Body of pancreas (tissue), 4 donors: ENCODE data around the gene MS4A6E. TPM values are rescaled to one million over a fixed set of nuclear protein-coding genes. Genes with fewer than 3 reads are reported as not detected.

ENCODE experiments used
- ATAC-seq: fragments of 150-250 bp; one replicate; pipeline ENCODE4 v1.9.1; 2016
- DNase-seq, 4 donors: peaks; one replicate each; pipeline ENCODE4 v3.0.0-alpha.2; 2019
- H3K27ac ChIP-seq, 4 donors: fragments of 200-600 bp; sonication (generic); 1 replicate in 3 of 4; 2 replicates in 1 of 4; pipeline versions ENCODE4 v1.5.1 to v1.6.1; 2016 to 2019; ENCODE audit warnings: mild to moderate bottlenecking in 1 of 4, mixed read lengths in 1 of 4, moderate library complexity in 1 of 4
- H3K27me3 ChIP-seq, 2 donors: fragments of 200-600 bp; sonication (generic); one replicate each; pipeline ENCODE4 v1.6.0; 2016; ENCODE audit warnings: mild to moderate bottlenecking in 1 of 2
- H3K36me3 ChIP-seq, 2 donors: fragments of 200-600 bp; sonication (generic); replicated peaks in 1 of 2; 2 replicates each; pipeline ENCODE4 v1.5.1; 2016; ENCODE audit warnings: low read depth in 2 of 2; ENCODE audit not compliant: insufficient read depth in 1 of 2
- H3K4me1 ChIP-seq: fragments of 200-600 bp; sonication (generic); one replicate; pipeline ENCODE4 v1.6.0; 2016
- H3K4me3 ChIP-seq, 2 donors: fragments of 200-600 bp; sonication (generic); 1 replicate in 1 of 2; 2 replicates in 1 of 2; pipeline ENCODE4 v1.5.1; 2016 to 2019
- H3K9me3 ChIP-seq, 3 donors: fragments of 200-600 bp; sonication (generic); 1 replicate in 2 of 3; 2 replicates in 1 of 3; pipeline ENCODE4 v1.5.1; 2016
- CTCF ChIP-seq, 7 experiments: fragments of 450-650 bp in 4 of 7; fragments of 200-600 bp in 3 of 7; sonication (generic) in 3 of 7; IDR thresholded peaks; one replicate each; pipeline ENCODE4 v1.5.1; 2016 to 2019; ENCODE audit warnings: antibody characterized with exemption in 7 of 7
- POLR2A ChIP-seq, 3 donors: fragments of 450-650 bp; IDR thresholded peaks; one replicate each; pipeline ENCODE4 v1.6.1; 2016; ENCODE audit warnings: antibody characterized with exemption in 3 of 3, mild to moderate bottlenecking in 2 of 3
- WGBS, 2 donors: methylation state at CpG; one replicate each; pipeline ENCODE4 v1.1.5; 2017; 5-methylcytosine and 5-hydroxymethylcytosine counted together
- intact Hi-C: fragments of 100-400 bp; cut with DNase I; formaldehyde crosslinking; loops from one replicate; pipeline ENCODE4 v1.15.1; 2023
- total RNA-seq, 2 donors: library from RNA; depleted of rRNA; stranded (reverse); fragments of >200 nt; gene quantifications; one replicate each; pipeline ENCODE4 v1.1.0, GENCODE V29; 2016

The MS4A6E gene
- total RNA-seq, 2 donors from 2014 or later, result not detected

DNA sequence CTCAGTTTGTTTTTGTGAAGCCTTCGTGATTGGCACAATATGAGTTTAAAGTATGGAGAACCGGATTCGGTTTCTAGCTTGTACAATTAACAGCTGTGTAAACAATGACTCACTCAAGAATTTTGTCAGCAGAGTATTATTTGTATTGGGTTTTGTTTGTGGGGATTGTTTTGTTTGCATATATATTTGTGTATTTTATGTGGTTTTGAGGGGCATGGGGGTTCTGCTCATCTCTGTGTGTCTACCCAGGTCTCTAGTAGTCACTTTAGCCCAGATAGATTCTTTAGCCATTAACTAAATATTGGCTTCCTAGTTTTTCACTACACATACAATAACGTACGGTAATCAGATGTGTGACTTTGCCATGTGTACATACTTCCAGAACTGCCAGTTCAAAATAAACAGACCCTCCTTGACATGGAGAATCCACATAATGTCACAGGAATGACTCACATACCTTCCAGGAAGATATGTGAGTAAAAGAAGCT lies 43.8 kb downstream of the MS4A6E start:
- ATAC-seq, result peak; percentile 97
- no peaks in the 10 kb centered on the region for H3K9me3 ChIP-seq
- intact Hi-C loops, result no loop called here
- H3K4me1 ChIP-seq, result peaks cover 24% of the 10 kb centered on the region
- no peaks in the 10 kb centered on the region for H3K27me3 ChIP-seq
- TF ChIP-seq POLR2A (IDR thresholded peaks at IDR 0.05), result no peak
- TF ChIP-seq CTCF (IDR thresholded peaks at IDR 0.05), result no peak
- WGBS, 2 donors, result 13 to 21% methylated on average over 5 of the region's 5 CpGs
- H3K4me3 ChIP-seq, result no peak overlapping the region
- DNase-seq, result peak in 1 of 4 donors; percentile 34
- peak overlapping the region; percentile 53 to 84 (median 68) for H3K27ac ChIP-seq
- no peaks in the 10 kb centered on the region for H3K36me3 ChIP-seq

DNA sequence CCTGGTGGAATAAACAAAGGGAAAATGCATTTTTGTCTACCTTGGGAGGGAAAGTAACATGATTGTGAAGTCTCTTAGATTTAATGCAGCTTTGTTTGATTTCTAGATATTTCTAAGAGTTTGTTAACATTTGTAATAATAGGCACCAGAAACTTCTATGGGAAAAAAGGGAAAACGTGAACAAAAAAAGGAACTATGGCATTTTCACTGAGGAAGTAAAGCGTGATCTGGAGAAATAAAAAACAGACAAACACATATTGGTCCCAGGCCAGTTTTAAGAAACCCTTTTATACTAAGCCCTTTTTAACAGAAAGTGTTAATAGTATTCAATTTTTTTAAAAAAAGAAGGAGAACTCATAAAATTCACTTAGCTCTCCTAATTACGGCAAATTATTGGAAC lies 44.3 kb downstream of the MS4A6E start:
- 67 to 82% methylated on average over 3 of the region's 3 CpGs for WGBS, 2 donors

GRCh38 chr11:60371854-60372253 lies 44.8 kb downstream of the MS4A6E start:
- Histone ChIP-seq H3K9me3 (no peaks in the 10 kb centered on the region), H3K27me3 (no peaks in the 10 kb centered on the region), H3K36me3 (no peaks in the 10 kb centered on the region), H3K4me3 (no peak overlapping the region), H3K27ac (peak overlapping the region in 1 of 4 donors; percentile 84), H3K4me1 (peaks cover 24% of the 10 kb centered on the region)
- TF ChIP-seq POLR2A (IDR thresholded peaks at IDR 0.05) (no peak), CTCF (IDR thresholded peaks at IDR 0.05) (no peak)
- WGBS, 2 donors, result 85 to 86% methylated on average over 1 of the region's 1 CpG
- intact Hi-C loops, result no loop called here
- no peak for DNase-seq
- ATAC-seq, result no peak

More for the DNA sequence above, 44.3 kb downstream of the MS4A6E start:
- intact Hi-C loops, result no loop called here
- Histone ChIP-seq H3K36me3 (no peaks in the 10 kb centered on the region), H3K27ac (peak overlapping the region in 3 of 4 donors; percentile 53 to 84 (median 74)), H3K9me3 (no peaks in the 10 kb centered on the region), H3K4me3 (no peak overlapping the region), H3K27me3 (no peaks in the 10 kb centered on the region), H3K4me1 (peaks cover 24% of the 10 kb centered on the region)
- TF ChIP-seq CTCF (IDR thresholded peaks at IDR 0.05) (no peak), POLR2A (IDR thresholded peaks at IDR 0.05) (no peak)
- no peak for DNase-seq
- ATAC-seq, result no peak

- Histone ChIP-seq H3K9me3 (no peaks in the 10 kb centered on the region), H3K36me3 (no peaks in the 10 kb centered on the region), H3K27me3 (no peaks in the 10 kb centered on the region), H3K4me1 (peaks cover 24% of the 10 kb centered on the region), H3K27ac (no peak overlapping the region), H3K4me3 (no peak overlapping the region)
- DNase-seq (no peak), ATAC-seq (no peak)
- TF ChIP-seq CTCF (IDR thresholded peaks at IDR 0.05), result no peak
- TF ChIP-seq POLR2A (IDR thresholded peaks at IDR 0.05), result no peak
- 88 to 94% methylated on average over 3 of the region's 3 CpGs for WGBS, 2 donors
- intact Hi-C loops, result no loop called here
Measured at GRCh38 chr11:60372767-60373166, 45.7 kb downstream of the MS4A6E start.

GRCh38 chr11:60375316-60375715 lies 48.3 kb downstream of the MS4A6E start:
- 96 to 98% methylated on average over 3 of the region's 3 CpGs for WGBS, 2 donors
- Histone ChIP-seq H3K4me1 (peaks cover 14% of the 10 kb centered on the region), H3K27ac (no peak overlapping the region), H3K4me3 (no peak overlapping the region), H3K27me3 (no peaks in the 10 kb centered on the region), H3K36me3 (no peaks in the 10 kb centered on the region), H3K9me3 (no peaks in the 10 kb centered on the region)
- TF ChIP-seq POLR2A (IDR thresholded peaks at IDR 0.05) (no peak), CTCF (IDR thresholded peaks at IDR 0.05) (no peak)
- no peak for ATAC-seq
- no peak for DNase-seq
- intact Hi-C loops, result no loop called here
